ENCODE results near the gene COL4A5.

GRCh38 chrX:108737754-108738153, 298.1 kb downstream of the COL4A5 start:
- TF ChIP-seq CTCF (IDR thresholded peaks at IDR 0.05; ENCODE audit: control extremely low read depth in 1 of 3, insufficient read depth in 1 of 3, low read depth in 1 of 3, low read length in 3 of 3) (no peak), EGR1 (IDR thresholded peaks at IDR 0.05; ENCODE audit: borderline replicate concordance, low read depth, low read length) (no peak), RXRA (IDR thresholded peaks at IDR 0.05; ENCODE audit: insufficient read depth, low read depth, low read length) (no peak), CHD2 (IDR thresholded peaks at IDR 0.05; ENCODE audit: low read length) (no peak), SRF (IDR thresholded peaks at IDR 0.05; ENCODE audit: low read depth, low read length) (no peak), CBX8 (IDR thresholded peaks at IDR 0.05; ENCODE audit: borderline replicate concordance, low read depth, low read length) (no peak), ATF2 (IDR thresholded peaks at IDR 0.05; ENCODE audit: low read length) (no peak), JUND (IDR thresholded peaks at IDR 0.05; ENCODE audit: low read length) (no peak), EP300 (IDR thresholded peaks at IDR 0.05; ENCODE audit: borderline replicate concordance in 1 of 2, low read depth in 2 of 2, low read length in 2 of 2) (no peak), EZH2 (IDR thresholded peaks at IDR 0.05; ENCODE audit: low read depth, low read length, severe bottlenecking) (no peak), PHF8 (conservative IDR thresholded peaks at IDR 0.05; ENCODE audit: low read depth, low read length) (no peak), USF2 (IDR thresholded peaks at IDR 0.05; ENCODE audit: low read length) (no peak)

Measured in H1 (cell line).